Muscle of arm (tissue), 12 donors: ENCODE results near the gene ZC3H7A. TPM values are rescaled to one million over a fixed set of nuclear protein-coding genes. Genes with fewer than 3 reads are reported as not detected.

Source experiments
- DNase-seq: peaks from one replicate; pipeline ENCODE4 v3.0.0-alpha.2; 2013
- polyA plus RNA-seq, 12 donors: library from polyadenylated mRNA; unstranded; fragments of 120-200 nt; gene quantifications; one replicate each; pipeline ENCODE4 v1.2.1, GENCODE V29; 2013; ENCODE audit not compliant: insufficient read length in 12 of 12

Gene ZC3H7A
- polyA plus RNA-seq, 12 donors, result 38.5 to 91.9 (median 50.7) TPM; not detected in 1

- no peak for DNase-seq
Measured at GRCh38 chr16:11706180-11706742, 90.8 kb downstream of the ZC3H7A start.

GRCh38 chr16:11705311-11706025, 91.6 kb downstream of the ZC3H7A start:
- DNase-seq, result no peak

Other genes starting within 250 kb of the ZC3H7A start
- 100 to 1,000 TPM in 1 of 12 donors, 10 to 100 TPM in 11; 22.5 to 318 (median 41.0) TPM for gene LITAF, start 210.3 kb downstream of the ZC3H7A start, polyA plus RNA-seq
- 10 to 100 TPM in 11 of 12 donors, not detected in 1; 19.3 to 33.2 (median 23.8) TPM for gene SNN, start 128.8 kb downstream of the ZC3H7A start, polyA plus RNA-seq
- gene TXNDC11, start 54.4 kb downstream of the ZC3H7A start, polyA plus RNA-seq, result 10 to 100 TPM in 11 of 12 donors, not detected in 1; 12.4 to 28.6 (median 21.7) TPM
- 100 to 1,000 TPM in 11 of 12 donors, not detected in 1; 197 to 394 (median 337) TPM for gene RSL1D1, start 54.3 kb upstream of the ZC3H7A start, polyA plus RNA-seq
- 100 to 1,000 TPM in 2 of 12 donors, 10 to 100 TPM in 10; 77.7 to 110 (median 91.9) TPM for gene GSPT1, start 118.7 kb upstream of the ZC3H7A start, polyA plus RNA-seq
- gene NPIPB2, start 144.8 kb upstream of the ZC3H7A start, polyA plus RNA-seq, result 1 to 10 TPM in 9 of 12 donors, under 1 TPM in 1, not detected in 2; 0.82 to 6.8 (median 2.9) TPM
- under 1 TPM in 2 of 12 donors, not detected in 10; 0.27 to 0.32 TPM for gene TNFRSF17, start 168.0 kb upstream of the ZC3H7A start, polyA plus RNA-seq
- 10 to 100 TPM in 2 of 12 donors, 1 to 10 TPM in 9, not detected in 1; 7.0 to 17.5 (median 8.5) TPM for gene SNX29, start 179.5 kb upstream of the ZC3H7A start, polyA plus RNA-seq